Glomerular visceral epithelial cell (primary cell): Measurements from ENCODE around the gene UBE2QL1.

Experiments used
- DNase-seq: peaks from one replicate; pipeline ENCODE4 v3.0.0-alpha.2; 2016; ENCODE audit errors: extremely low spot score

UBE2QL1 gene

GRCh38 chr5:6430418-6431028 lies 18.1 kb upstream of the UBE2QL1 start:
- no peak for DNase-seq

DNA sequence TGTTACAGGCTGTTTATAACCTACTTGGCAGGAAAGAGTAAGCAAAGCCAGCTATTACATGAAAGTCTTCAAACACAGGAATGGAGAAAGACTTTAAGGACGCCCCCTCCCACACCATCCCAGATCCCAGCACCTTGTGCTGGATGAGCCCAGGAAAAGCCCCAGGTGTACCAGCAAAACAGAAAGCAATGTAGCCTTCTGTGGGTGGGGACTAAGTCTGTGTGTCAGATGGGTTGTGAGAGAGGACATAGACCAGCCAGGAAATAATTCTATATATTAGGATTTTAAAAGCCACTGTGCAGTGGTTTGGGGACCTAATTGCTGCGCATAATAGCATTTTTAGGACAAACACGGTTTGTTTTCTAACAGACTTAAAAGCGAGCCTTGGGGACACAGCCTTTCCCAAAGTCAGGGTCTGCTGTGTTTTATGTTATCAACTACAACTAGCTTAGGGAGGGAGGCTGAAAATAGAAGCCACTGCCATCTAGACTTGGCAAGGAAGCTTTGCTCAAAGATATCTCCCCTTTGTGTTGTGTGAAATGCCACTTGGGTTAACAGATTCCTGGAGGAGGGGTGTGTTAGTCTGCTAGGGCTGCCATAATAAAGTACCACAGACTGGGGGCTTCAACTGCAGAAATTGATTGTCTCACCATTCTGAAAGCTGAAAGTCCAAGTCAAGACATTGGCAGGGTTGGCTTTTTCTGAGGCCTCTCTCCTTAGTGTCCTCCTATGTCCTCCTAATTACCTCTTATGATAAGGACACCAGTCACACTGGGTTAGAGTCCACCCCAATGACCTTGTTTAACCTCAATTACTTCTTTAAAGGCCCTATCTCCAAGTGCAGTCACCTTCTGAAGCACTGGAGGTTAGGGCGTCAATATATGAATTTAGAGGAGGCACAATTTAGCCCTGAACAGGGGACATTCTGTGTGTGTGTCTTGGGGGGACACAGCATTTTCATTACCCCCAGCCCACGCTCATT lies 17.2 kb upstream of the UBE2QL1 start:
- no peak for DNase-seq

DNA sequence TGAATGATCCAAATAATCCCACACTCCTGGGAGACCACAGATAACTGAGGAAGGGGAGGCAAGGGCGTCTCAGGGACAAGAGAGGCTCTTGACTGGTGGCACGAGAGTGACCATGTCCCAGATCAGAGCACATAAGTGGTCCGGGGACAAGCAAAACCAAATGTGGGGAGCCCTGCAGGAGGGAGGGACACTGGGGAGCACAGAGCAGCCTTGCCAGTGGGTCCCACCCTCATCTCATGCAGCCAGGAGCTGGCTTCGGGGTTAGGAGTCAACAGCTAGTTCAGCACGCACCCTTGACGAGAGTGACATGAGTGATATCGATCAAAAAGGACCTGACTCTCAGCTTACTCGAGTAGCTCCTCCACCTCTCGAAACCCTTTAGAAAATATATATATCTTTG lies 16.5 kb upstream of the UBE2QL1 start:
- DNase-seq: no peak

GRCh38 chr5:6434731-6435130 lies 13.9 kb upstream of the UBE2QL1 start:
- DNase-seq: no peak

- DNase-seq: no peak
These were observed 13.3 kb upstream of the UBE2QL1 start for GRCh38 chr5:6435356-6435755.

GRCh38 chr5:6436715-6437331 lies 11.8 kb upstream of the UBE2QL1 start:
- no peak for DNase-seq

DNA sequence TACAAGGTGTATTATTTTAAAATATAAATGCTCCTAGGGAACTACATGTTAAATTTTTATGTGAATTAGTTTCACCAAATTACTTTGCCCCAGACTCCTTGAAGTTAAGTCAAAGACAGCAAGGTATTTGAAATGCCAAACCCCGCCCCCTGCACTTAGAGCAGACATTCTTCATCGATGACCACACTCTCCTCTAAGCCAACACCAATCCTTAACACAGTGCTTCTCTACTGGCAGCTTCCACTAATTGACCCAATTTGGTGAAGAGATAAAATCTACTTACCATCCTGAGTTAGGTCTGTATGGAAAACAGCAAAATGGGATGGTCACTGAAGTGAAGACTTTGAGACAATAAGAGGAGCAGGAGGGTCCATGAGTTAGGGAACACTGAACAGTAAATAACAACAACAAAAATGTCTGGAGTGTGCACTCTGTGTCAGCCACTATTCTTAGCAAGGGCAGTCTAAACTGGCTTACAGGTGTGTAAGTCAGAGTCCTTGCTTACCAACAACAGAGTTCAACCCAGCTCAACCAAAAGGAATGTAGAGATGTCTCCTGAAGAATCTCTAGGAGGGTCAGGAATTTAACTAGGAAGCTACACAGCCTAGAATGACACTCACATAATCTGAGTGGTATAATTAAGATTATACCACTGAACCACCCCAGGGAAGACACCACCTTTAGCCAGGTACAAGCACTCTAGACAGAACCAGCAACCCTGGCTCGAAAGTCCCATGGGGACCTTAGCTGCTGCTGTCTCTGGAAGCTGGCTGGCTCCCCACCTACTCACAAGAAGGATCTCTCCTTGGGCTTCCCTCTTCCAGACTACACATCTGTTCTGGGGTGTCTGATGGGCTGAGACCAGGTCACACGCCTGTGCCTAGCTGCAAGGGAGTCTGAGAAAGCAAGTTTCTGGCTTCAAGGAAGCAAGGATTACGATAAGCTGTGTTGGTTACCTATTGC lies 8.8 kb upstream of the UBE2QL1 start:
- DNase-seq: no peak

DNA sequence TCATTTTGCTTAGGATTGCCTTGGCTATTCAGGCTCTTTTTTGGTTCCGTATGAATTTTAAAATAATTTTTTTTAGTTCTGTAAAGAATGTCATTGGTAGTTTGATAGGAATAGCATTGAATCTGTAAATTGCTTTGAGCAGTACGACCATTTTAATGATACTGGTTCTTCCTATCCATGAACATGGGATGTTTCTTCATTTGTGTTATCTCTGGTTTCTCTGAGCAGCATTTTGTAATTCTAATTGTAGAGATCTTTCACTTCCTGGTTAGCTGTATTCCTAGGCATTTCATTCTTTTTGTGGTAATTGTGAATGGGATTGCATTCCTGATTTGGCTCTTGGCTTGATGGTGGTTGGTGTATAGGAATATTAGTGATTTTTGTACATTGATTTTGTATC lies 6.3 kb upstream of the UBE2QL1 start:
- no peak for DNase-seq

DNA sequence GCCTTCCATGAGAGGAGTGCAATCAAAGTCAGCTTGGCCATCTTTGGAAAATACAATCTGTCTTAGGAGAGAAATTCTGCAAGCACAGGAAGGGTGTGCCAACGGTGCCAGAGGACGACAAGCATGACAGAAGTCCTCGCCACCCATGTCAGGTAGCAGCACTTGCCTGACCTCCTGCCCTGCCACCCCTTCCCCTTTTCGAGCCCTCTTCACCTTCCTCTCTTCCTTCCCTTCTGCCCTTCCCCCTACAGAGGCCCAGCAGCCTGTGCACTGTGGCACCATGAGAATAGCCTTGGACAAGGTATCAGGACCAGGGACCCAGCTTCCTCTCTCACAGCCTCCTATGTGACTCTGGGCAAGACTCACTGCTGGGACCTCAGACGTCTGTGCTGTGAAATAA lies 5.3 kb upstream of the UBE2QL1 start:
- DNase-seq: no peak

DNA sequence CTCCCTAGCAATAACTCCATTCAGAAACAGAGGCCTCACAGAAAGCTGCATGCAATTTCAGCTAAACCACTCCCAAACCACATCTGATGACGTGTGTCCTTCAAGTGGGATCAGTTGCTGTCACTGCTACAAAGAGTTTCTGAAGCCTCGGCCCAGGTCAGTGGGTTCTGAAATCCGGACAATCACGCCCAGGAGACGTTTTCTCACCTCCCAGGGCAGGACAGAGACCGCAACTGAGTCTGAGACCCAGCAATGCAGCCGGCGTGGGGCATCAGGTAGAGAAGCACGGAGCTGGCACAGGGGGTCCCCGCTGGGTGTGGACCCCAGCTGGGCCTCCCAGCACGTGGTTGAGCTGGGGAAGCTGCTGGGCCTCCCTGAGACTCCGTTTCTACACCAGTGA lies 2.6 kb upstream of the UBE2QL1 start:
- DNase-seq: no peak

DNA sequence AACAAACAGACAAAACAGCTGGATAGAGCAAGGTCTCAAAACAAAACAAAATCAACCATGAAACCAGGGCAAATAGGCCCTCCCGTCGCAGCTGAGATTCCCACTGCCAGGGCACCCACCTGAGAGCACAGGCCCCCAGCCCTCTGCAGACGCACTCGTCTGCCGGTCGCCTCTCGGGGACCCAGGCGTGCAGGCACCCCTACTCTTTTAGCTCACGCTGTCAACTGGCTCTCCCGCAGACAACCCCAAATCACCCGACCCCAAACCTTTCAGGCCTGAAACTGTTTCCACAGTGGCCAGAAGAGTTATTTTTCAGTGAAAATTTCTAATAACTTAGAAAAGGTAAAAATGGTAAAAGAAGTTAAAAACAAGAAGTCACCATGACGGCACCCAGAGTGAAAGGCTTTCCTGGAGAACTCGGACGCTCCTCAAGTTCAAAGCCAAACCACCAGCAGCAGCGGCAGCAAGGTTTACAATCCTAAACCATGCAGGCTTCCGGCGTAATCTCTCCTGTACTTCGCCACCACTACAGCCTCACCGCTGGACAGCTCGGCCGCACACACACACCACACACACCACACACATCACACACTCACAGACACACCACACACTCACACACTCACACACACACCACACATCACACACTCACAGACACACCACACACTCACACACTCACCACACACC lies 1.9 kb upstream of the UBE2QL1 start:
- DNase-seq: no peak

- no peak for DNase-seq
These were observed 1.1 kb upstream of the UBE2QL1 start for GRCh38 chr5:6447384-6448140.

DNA sequence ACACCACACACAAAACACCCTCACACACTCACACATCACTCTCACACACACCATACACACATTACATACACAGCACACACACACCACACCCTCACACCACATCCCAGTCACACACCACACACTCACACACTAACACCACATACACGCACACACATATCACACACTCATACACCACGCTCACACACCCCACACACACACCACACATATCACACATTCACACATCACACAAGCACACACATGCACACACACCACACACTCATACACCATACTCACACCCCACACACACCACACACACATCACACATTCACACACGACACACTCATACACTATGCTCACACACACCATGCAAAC lies 543 bp upstream of the UBE2QL1 start:
- no peak for DNase-seq

- no peak for DNase-seq
These were observed 953 bp downstream of the UBE2QL1 start for GRCh38 chr5:6449465-6450158.

DNA sequence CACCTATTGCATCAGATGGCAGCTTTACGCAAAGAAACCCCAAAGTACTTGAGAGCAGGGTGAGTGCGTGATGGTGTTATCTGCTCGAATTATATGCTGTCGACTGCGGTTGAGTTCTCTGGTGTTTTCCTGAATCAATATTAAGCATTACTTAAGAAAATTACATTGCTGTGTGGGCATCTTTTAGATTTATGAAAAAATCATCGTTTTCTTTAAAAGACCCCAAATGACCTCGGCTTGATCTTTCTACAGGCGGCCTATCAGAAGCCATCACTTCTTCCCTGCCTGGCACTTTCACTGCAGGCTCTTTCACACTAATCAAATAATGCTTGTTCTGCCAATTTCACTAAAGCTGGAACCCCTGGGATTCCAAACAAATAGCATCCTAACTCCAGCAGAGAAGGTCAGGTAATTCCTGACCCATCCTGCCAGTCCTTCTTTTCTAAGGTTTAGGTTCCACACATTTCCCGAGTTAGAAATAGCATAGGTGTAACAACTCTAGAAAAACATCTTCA lies 1.7 kb downstream of the UBE2QL1 start:
- DNase-seq: no peak

- DNase-seq: no peak
These were observed 4.2 kb downstream of the UBE2QL1 start for GRCh38 chr5:6452622-6453504.

- DNase-seq: no peak
These were observed 5.4 kb downstream of the UBE2QL1 start for GRCh38 chr5:6453937-6454560.

DNA sequence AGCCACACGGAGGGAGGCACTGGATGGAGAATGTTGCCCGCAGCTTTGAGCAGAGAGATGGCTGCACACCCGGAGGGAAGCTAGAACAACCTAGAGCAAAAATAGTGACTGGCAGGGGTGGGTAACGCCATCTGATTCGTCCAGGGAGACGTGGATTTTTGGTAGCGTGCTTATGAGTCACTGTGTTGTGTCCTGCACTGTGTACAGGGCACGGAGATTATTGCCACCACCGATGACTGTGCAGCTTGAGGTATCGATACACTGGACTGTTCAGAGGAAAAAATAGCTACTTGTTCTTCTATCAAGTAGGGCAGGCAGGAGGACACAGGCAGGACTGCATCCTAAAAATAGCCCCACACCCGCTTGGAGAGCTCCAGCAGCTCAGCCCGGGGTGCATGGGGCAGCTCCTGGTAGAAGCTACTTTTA lies 6.0 kb downstream of the UBE2QL1 start:
- no peak for DNase-seq
